H9 (cell line): ENCODE data around the gene MTCL1. TPM values are rescaled to one million over a fixed set of nuclear protein-coding genes. Genes with fewer than 3 reads are reported as not detected.

ENCODE experiments used
- DNase-seq: peaks from one replicate; pipeline ENCODE4 v3.0.0-alpha.2; 2017
- H2AFZ ChIP-seq: one replicate; pipeline ENCODE4 v1.6.1; 2013; ENCODE audit warnings: mild to moderate bottlenecking, low read length, control low read depth, moderate library complexity
- H2AK5ac ChIP-seq: 2 replicates; pipeline ENCODE4 v1.6.1; 2013; ENCODE audit warnings: low read length, control low read depth, mixed read lengths; ENCODE audit not compliant: insufficient read length
- H2BK120ac ChIP-seq: one replicate; pipeline ENCODE4 v1.6.1; 2013; ENCODE audit warnings: low read depth, mild to moderate bottlenecking, low read length, control low read depth, inconsistent platforms; ENCODE audit not compliant: poor library complexity, severe bottlenecking
- H2BK12ac ChIP-seq: 2 replicates; pipeline ENCODE4 v1.6.1; 2013; ENCODE audit warnings: low read length, control low read depth, mixed read lengths, low read depth; ENCODE audit not compliant: insufficient read length
- H2BK15ac ChIP-seq: 2 replicates; pipeline ENCODE4 v1.6.1; 2013; ENCODE audit warnings: low read depth, low read length, control low read depth
- H2BK20ac ChIP-seq: one replicate; pipeline ENCODE4 v1.6.1; 2013; ENCODE audit warnings: low read depth, mild to moderate bottlenecking, low read length, control low read depth, inconsistent platforms; ENCODE audit not compliant: poor library complexity, severe bottlenecking
- H2BK5ac ChIP-seq: 2 replicates; pipeline ENCODE4 v1.6.1; 2013; ENCODE audit warnings: low read length, control low read depth, mixed read lengths; ENCODE audit not compliant: insufficient read length
- H3K14ac ChIP-seq: 2 replicates; pipeline ENCODE4 v1.6.1; 2013; ENCODE audit warnings: low read length, control low read depth; ENCODE audit not compliant: insufficient read depth
- H3K18ac ChIP-seq: 2 replicates; pipeline ENCODE4 v1.6.1; 2013; ENCODE audit warnings: low read depth, mild to moderate bottlenecking, mixed read lengths, low read length, control low read depth; ENCODE audit not compliant: insufficient read length
- H3K23ac ChIP-seq: 2 replicates; pipeline ENCODE4 v1.6.1; 2013; ENCODE audit warnings: low read length, control low read depth, mixed read lengths, low read depth; ENCODE audit not compliant: insufficient read length
- H3K23me2 ChIP-seq: 2 replicates; pipeline ENCODE4 v1.6.1; 2013; ENCODE audit warnings: low read depth, mild to moderate bottlenecking, mixed read lengths, low read length, control low read depth; ENCODE audit not compliant: insufficient read length, poor library complexity, severe bottlenecking
- H3K27ac ChIP-seq: 2 replicates; pipeline ENCODE4 v1.5.1; 2013; ENCODE audit warnings: low read length, control low read depth, mixed read lengths, low read depth; ENCODE audit not compliant: insufficient read length
- H3K27me3 ChIP-seq: 2 replicates; pipeline ENCODE4 v1.6.1; 2013; ENCODE audit warnings: low read length, control low read depth, inconsistent platforms; ENCODE audit not compliant: insufficient read depth
- H3K4ac ChIP-seq: 2 replicates; pipeline ENCODE4 v1.6.1; 2013; ENCODE audit warnings: low read depth, mild to moderate bottlenecking, control low read depth, inconsistent platforms, low read length, moderate library complexity
- H3K4me1 ChIP-seq: 2 replicates; pipeline ENCODE4 v1.6.1; 2013; ENCODE audit warnings: low read length, control low read depth, inconsistent platforms; ENCODE audit not compliant: insufficient read depth
- H3K4me2 ChIP-seq: 2 replicates; pipeline ENCODE4 v1.6.1; 2013; ENCODE audit warnings: low read length, control low read depth, mixed read lengths; ENCODE audit not compliant: insufficient read length, insufficient read depth
- H3K56ac ChIP-seq: 2 replicates; pipeline ENCODE4 v1.6.1; 2013; ENCODE audit warnings: low read depth, mild to moderate bottlenecking, mixed read lengths, low read length, control low read depth; ENCODE audit not compliant: insufficient read length
- H3K79me1 ChIP-seq: 2 replicates; pipeline ENCODE4 v1.6.1; 2013; ENCODE audit warnings: low read depth, mild to moderate bottlenecking, moderate library complexity, low read length, control low read depth, inconsistent platforms; ENCODE audit not compliant: insufficient read depth, poor library complexity, severe bottlenecking
- H3K79me2 ChIP-seq: 2 replicates; pipeline ENCODE4 v1.6.1; 2013; ENCODE audit warnings: low read length, control low read depth, inconsistent platforms; ENCODE audit not compliant: insufficient read depth
- H3K9ac ChIP-seq: 2 replicates; pipeline ENCODE4 v1.6.1; 2013; ENCODE audit warnings: low read length, control low read depth, mixed read lengths; ENCODE audit not compliant: insufficient read length; ENCODE audit errors: extremely low read depth
- H3K9me3 ChIP-seq: one replicate; pipeline ENCODE4 v1.6.1; 2013; ENCODE audit warnings: low read depth, low read length, inconsistent platforms; ENCODE audit not compliant: control insufficient read depth
- H3T11ph ChIP-seq: one replicate; pipeline ENCODE4 v1.6.1; 2013; ENCODE audit warnings: mild to moderate bottlenecking, low read length, control low read depth, inconsistent platforms
- H4K20me1 ChIP-seq: one replicate; pipeline ENCODE4 v1.6.1; 2013; ENCODE audit not compliant: control insufficient read depth, insufficient read length, insufficient read depth
- H4K5ac ChIP-seq: 2 replicates; pipeline ENCODE4 v1.6.1; 2013; ENCODE audit warnings: low read depth, mild to moderate bottlenecking, mixed read lengths, low read length, control low read depth; ENCODE audit not compliant: insufficient read length
- H4K8ac ChIP-seq: replicated peaks from 2 replicates; pipeline ENCODE4 v1.6.1; 2013; ENCODE audit warnings: low read length, control low read depth, mixed read lengths, low read depth; ENCODE audit not compliant: insufficient read length
- H4K91ac ChIP-seq: 2 replicates; pipeline ENCODE4 v1.6.1; 2013; ENCODE audit warnings: low read depth, mild to moderate bottlenecking, moderate library complexity, mixed read lengths, low read length, control low read depth; ENCODE audit not compliant: insufficient read length
- H3K27ac Mint-ChIP-seq, 3 experiments: 2 replicates in 2 of 3; 3 replicates in 1 of 3; pipeline ENCODE4 v1.8.0; 2020 to 2021; ENCODE audit warnings: mixed read lengths in 3 of 3, mild to moderate bottlenecking in 1 of 3, moderate library complexity in 1 of 3
- H3K27me3 Mint-ChIP-seq: 2 replicates; pipeline ENCODE4 v1.8.0; 2021; ENCODE audit warnings: low read depth, mild to moderate bottlenecking, moderate library complexity, mixed read lengths
- H3K36me3 Mint-ChIP-seq, 3 experiments: 2 replicates in 2 of 3; 3 replicates in 1 of 3; pipeline ENCODE4 v1.8.0; 2020 to 2021; ENCODE audit warnings: low read depth in 3 of 3, mixed read lengths in 3 of 3; ENCODE audit not compliant: insufficient read depth in 1 of 3
- H3K4me1 Mint-ChIP-seq, 2 experiments: 2 replicates each; pipeline ENCODE4 v1.8.0; 2020; ENCODE audit warnings: mixed read lengths in 2 of 2
- H3K4me3 Mint-ChIP-seq, 2 experiments: 2 replicates in 1 of 2; 3 replicates in 1 of 2; pipeline ENCODE4 v1.8.0; 2020 to 2021; ENCODE audit warnings: mild to moderate bottlenecking in 2 of 2, mixed read lengths in 2 of 2, moderate library complexity in 1 of 2
- H3K9me3 Mint-ChIP-seq, 2 experiments: 2 replicates in 1 of 2; 3 replicates in 1 of 2; pipeline ENCODE4 v1.8.0; 2020; ENCODE audit warnings: mild to moderate bottlenecking in 2 of 2, mixed read lengths in 2 of 2, moderate library complexity in 1 of 2
- WGBS: extraction: QIAGEN DNeasy Blood & Tissue Kit; methylation state at CpG from one replicate; pipeline ENCODE4 v1.1.7; 2013; ENCODE audit warnings: missing lambda C conversion rate, low lambda C conversion rate, mixed read lengths; ENCODE audit not compliant: insufficient read length; ENCODE audit errors: extremely low coverage; 5-methylcytosine and 5-hydroxymethylcytosine counted together
- total RNA-seq: library from RNA; stranded (reverse); gene quantifications from 2 replicates; pipeline ENCODE4 v1.2.1, GENCODE V29; 2021
- TF ChIP-seq, protein P1 (sequence below): fragments of 200-600 bp; sonication (generic); conservative IDR thresholded peaks from 3 replicates; pipeline ENCODE4 v1.8.0; 2021; ENCODE audit warnings: antibody characterized with exemption, mild to moderate bottlenecking

Gene MTCL1
- total RNA-seq, 1 experiment from 2014 or later = 50.7 TPM

DNA sequence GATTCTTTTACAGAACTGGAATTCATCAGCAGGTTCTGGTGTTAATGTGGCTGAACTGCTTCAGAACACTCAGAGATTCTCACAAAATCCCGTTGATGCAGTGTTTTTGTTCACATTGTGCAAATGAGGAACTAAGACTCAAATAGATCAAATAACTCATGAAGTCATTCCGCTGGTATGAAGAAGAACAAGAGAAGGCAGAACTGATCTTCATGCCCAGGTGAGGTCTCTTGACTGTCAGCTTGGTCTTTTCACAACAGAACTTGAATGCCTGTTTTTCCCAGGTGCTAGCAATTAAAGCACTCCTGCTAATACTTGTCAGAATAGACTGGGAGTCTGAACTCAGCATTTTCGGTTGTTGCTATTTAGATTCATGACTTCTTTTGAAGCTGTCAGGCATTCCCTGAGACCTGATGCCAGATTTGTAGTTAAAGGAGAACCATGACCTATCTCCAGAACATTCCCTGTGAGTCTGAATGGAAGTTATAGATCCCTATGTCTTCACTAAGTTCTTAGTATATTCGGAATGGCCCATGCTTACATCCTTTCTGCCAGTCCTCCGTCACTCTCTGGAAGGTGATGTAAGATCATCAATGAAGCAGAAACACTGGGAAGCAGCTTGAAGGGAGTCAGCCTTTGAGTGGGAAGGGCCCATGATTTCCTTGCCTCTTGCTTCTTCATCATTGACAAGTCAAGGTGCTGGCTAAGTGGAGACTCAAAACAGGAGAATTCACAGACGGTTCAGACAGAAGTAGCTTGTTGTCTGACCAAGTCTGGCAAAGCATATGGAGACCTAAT is 155.7 kb downstream of the MTCL1 start:
- no peak overlapping the region for H3K18ac ChIP-seq
- no peak overlapping the region for H2BK15ac ChIP-seq
- no peak overlapping the region for H3T11ph ChIP-seq
- Mint-ChIP-seq H3K36me3 (no peaks in the 10 kb centered on the region), H3K4me3 (no peak overlapping the region), H3K27me3 (no peaks in the 10 kb centered on the region; the same call in 1 of the 2 replicates), H3K4me1 (peaks cover 7% of the 10 kb centered on the region in 2 experiments), H3K9me3 (no peaks in the 10 kb centered on the region; a peak in 2 of 5 replicates), H3K27ac (no peak overlapping the region; a peak in 1 of 7 replicates)
- H2BK12ac ChIP-seq = no peak overlapping the region
- H4K20me1 ChIP-seq = no peaks in the 10 kb centered on the region
- H4K91ac ChIP-seq = no peak overlapping the region
- no peaks in the 10 kb centered on the region for H3K79me1 ChIP-seq
- no peak for DNase-seq
- H3K79me2 ChIP-seq = no peaks in the 10 kb centered on the region
- WGBS = no CpG with 5 or more reads among the region's 6 CpGs
- no peak overlapping the region for H3K23ac ChIP-seq
- no peaks in the 10 kb centered on the region for H3K27me3 ChIP-seq
- TF ChIP-seq, protein P1, sequence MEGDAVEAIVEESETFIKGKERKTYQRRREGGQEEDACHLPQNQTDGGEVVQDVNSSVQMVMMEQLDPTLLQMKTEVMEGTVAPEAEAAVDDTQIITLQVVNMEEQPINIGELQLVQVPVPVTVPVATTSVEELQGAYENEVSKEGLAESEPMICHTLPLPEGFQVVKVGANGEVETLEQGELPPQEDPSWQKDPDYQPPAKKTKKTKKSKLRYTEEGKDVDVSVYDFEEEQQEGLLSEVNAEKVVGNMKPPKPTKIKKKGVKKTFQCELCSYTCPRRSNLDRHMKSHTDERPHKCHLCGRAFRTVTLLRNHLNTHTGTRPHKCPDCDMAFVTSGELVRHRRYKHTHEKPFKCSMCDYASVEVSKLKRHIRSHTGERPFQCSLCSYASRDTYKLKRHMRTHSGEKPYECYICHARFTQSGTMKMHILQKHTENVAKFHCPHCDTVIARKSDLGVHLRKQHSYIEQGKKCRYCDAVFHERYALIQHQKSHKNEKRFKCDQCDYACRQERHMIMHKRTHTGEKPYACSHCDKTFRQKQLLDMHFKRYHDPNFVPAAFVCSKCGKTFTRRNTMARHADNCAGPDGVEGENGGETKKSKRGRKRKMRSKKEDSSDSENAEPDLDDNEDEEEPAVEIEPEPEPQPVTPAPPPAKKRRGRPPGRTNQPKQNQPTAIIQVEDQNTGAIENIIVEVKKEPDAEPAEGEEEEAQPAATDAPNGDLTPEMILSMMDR = no peak
- no peak overlapping the region for H2AFZ ChIP-seq
- H3K27ac ChIP-seq = no peak overlapping the region
- H4K8ac ChIP-seq = no peak overlapping the region
- H2AK5ac ChIP-seq = no peak overlapping the region
- H2BK5ac ChIP-seq = no peak overlapping the region
- H3K4me2 ChIP-seq = no peak overlapping the region
- no peak overlapping the region for H3K9ac ChIP-seq
- no peak overlapping the region for H3K4ac ChIP-seq
- H2BK120ac ChIP-seq = no peak overlapping the region
- H2BK20ac ChIP-seq = no peak overlapping the region
- H3K9me3 ChIP-seq = no peaks in the 10 kb centered on the region
- H3K56ac ChIP-seq = no peak overlapping the region
- H3K23me2 ChIP-seq = no peaks in the 10 kb centered on the region
- no peak overlapping the region for H3K14ac ChIP-seq
- H4K5ac ChIP-seq = no peak overlapping the region
- no peaks in the 10 kb centered on the region for H3K4me1 ChIP-seq
